NCI-H1930 (cell line): ENCODE results near the gene RFNG.

Source experiments
- DNase-seq, 2 experiments: peaks; one replicate each; lab custom pipeline; 2025; lab: John Stamatoyannopoulos, UW

Gene RFNG

DNA sequence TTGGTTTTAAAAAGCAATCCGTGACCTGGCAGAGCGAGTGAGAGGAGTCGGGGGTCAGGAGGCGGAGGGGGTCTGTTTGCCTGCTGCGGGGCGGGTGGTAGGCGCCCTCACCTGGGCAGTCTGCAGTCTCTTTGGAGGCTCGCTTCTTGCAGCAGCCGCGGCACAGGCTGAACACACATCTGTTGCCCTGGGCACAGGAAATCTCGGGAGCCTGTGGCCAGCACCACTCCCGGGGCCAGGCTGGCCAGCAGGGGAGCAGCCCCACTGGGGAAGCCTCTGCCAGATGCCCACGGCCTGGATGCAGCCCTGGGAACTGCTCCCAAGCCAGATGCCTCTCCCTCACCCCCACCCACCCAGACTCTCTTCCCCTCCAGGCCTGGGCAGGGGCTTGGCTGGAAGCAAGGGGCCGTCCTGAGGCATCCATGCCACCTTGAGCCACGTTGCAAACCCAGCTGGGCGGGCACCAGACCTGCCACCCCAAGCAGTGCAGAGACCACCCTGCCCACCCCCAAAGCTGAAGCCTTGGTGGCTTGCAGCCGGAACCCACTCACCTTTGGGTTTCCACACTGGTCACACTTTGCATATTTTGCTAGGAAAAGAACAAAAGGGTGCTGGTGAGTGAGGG, 6.7 kb upstream of the RFNG start:
- DNase-seq, result no peak

DNA sequence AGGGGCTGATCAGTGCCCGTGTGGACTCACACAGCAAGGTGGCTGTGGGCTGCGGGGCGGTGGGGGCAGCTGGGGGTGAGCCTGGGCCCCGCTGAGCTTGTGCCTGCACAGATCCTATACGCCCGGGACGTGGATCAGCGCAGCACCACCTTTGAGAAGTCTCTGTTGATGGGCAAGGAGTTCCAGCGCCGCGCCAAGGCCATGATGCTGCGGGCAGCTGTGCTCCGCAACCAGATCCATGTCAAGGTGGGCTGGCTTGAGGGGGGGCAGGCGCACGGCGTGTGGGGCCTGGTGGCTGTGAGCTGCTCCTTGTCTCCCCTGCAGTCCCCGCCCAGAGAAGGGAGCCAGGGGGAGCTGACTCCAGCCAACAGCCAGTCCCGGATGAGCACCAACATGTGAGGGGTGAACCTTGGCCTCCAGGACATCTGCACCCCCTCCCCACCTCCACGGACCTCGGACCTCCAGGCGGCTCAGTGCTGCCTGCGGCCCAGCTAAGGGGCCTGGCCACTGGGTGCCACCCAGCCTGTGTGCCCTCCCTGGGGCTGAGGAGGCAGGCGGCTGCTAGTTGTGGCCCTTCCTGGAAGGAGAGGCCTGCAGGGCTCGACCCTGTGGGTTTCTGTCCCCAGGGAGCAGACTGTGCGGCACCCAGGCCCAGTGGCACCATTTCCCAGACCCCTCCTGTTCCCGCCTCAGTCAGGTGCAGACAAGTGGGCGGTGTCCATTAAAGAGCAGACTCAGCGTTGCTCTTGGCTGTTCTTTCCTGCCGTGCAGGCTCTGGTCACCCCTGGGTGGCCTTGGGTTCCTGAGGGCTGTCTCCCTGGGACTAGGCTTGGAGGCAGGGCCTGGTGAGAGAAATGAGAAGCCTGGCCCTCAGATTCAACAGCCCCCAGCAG, 5.4 kb upstream of the RFNG start:
- no peak for DNase-seq

DNA sequence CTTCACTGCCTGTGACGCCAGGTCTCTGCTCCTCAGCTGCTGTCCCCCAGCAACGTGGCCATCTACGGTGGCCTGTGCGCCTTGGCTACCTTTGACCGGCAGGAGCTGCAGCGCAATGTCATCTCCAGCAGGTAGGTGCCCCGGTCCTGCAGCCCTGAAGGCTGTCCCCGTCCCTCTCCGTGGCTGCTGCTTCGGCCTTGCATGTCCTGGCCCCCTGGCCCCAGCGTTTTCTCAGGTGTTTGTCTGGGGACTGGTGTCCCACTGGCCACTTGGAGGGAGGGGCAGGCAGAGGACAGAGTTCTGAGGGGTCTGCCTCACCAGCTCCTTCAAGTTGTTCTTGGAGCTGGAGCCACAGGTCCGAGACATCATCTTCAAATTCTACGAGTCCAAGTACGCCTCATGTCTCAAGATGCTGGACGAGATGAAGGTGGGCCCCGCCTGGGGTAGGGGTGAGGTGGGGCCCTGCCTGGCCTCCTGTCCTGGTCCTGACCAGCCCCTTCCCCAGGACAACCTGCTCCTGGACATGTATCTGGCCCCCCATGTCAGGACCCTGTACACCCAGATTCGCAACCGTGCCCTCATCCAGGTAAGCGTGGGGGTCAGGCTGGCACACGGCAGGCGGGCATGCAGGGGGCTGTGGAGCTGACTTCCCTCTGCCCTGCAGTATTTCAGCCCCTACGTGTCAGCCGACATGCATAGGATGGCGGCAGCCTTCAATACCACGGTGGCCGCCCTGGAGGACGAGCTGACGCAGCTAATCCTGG, 4.5 kb upstream of the RFNG start:
- DNase-seq, result no peak

DNA sequence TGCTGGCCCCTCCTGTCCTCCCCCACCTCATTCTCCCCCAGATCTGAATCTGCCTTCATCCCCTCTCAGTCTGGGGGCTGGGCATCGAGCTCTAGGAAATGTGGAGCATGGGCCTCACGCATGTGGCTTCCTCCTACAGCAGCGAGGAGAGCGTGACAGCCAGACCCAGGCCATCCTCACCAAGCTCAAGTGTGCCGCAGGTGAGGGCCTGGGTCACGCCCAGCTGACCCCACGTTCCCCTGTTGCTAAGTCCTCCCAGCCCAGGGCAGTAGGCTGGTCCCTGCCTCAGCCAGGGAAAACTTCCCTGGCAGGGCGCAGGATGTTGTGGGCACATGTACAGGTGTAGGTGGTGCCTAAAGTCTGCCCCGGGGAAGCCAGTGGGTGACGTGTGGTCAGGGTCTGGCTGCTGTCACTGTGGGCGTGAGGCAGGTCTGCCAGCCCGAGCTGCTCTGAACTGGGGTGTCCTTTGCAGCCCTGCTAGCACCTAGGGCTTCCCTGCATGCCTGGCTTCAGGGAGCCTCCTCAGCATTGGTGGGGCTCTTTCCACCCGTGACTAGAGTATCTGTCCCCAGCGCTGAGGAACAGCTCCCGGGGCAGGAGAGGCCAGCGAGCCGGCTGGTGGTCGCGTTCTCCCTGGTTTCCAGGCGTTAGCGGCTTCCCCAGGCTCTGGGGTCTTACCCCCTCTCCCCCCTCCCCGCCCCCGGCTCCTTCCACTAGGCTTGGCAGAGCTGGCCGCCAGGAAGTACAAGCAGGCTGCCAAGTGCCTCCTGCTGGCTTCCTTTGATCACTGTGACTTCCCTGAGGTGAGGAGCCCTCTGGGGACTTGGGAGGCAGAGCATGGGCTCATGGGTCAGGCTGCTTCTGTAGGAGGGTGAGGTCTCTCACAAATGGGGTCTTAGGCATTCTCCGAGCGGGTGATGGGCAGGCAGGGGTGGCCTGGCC, 3.7 kb upstream of the RFNG start:
- DNase-seq, result no peak

DNA sequence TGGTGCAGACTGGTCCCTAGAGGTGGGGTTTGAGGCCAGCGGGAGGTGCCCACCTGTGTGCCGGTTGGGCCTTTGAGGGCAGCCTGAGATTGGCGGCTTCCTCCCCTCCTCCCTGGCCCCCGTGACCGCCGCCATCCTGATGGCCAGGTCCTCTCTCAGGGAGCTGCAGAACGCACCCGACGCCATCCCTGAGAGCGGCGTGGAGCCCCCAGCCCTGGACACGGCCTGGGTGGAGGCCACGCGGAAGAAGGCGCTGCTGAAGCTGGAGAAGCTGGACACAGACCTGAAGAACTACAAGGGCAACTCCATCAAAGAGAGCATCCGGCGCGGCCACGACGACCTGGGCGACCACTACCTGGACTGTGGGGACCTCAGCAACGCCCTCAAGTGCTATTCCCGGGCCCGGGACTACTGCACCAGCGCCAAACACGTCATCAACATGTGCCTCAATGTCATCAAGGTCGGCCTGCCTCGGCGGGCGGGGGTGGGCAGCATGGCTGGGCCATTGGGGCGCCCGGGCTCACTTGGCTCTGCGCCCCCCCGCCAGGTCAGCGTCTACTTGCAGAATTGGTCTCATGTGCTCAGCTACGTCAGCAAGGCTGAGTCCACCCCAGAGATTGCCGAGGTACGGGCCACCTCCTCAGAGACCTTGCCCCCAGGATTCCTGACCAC, 2.9 kb upstream of the RFNG start:
- DNase-seq, result no peak

DNA sequence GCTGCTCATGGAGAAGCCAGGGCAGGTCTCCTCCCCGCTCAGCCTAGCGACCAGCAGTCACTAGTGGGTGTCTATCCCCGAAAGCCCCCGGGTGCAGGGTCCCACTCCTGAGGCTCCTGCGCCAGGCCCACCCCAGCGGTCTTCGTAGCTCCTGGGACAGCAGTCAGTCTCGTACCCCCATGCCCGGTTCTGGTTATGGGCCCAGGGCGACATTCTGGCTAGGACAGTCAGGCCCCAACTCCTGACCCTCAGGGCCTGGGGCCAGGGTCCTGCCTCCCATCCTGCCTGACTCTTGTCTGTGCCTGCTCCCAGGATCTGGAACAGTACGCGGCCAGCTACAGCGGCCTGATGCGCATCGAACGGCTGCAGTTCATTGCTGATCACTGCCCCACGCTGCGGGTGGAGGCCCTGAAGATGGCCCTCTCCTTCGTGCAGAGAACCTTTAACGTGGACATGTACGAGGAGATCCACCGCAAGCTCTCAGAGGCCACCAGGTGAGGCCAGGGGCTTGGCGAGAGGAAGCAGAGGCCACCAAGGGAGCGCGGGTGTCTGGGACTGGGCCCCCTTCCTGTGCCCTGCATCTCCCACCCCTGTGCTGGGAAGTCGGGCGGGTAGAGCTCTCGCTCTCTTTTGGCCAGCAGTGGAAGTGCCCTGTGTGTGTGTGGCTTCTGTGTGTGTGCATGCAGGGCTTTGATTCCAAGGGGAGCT, 2.1 kb upstream of the RFNG start:
- DNase-seq, result no peak

DNA sequence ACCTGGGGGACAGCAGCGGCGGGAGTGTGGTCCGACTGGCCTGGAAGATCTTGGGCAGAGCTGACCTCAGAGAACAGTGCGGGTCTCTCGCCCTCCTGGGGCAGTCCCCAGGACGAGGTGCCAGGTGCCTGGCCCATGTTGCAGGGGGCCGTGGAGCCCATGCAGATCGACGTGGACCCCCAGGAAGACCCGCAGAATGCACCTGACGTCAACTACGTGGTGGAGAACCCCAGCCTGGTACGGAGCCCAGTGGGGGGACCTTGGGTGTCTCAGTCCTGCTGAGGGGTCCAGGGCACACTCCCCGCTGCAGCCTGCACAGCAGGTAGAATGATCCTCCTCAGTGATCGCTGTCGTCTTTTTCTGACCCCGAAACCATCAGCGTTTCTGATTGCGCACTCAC, 1.5 kb upstream of the RFNG start:
- no peak for DNase-seq

DNA sequence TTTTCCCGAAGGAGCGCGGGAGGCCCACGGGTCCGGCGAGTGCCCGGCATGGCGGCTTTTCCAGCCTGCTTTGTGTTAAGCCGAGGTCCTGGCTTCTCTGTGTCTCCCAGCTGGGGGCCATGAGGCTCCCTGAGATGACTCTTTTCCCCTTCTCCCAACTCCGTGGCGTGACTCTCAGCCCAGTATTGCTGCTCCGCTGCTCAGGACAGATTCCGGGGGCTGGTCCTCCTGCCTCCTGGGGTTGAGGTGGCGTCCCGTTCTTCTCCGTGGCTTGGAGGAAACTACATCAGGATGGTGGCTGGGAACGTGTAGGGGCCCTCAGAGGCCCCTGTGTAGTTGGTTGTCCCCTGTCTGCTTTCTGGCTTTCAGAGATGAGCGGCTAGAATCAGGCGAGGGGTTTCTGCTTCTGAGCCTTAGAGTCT, 1.0 kb upstream of the RFNG start:
- no peak for DNase-seq

DNA sequence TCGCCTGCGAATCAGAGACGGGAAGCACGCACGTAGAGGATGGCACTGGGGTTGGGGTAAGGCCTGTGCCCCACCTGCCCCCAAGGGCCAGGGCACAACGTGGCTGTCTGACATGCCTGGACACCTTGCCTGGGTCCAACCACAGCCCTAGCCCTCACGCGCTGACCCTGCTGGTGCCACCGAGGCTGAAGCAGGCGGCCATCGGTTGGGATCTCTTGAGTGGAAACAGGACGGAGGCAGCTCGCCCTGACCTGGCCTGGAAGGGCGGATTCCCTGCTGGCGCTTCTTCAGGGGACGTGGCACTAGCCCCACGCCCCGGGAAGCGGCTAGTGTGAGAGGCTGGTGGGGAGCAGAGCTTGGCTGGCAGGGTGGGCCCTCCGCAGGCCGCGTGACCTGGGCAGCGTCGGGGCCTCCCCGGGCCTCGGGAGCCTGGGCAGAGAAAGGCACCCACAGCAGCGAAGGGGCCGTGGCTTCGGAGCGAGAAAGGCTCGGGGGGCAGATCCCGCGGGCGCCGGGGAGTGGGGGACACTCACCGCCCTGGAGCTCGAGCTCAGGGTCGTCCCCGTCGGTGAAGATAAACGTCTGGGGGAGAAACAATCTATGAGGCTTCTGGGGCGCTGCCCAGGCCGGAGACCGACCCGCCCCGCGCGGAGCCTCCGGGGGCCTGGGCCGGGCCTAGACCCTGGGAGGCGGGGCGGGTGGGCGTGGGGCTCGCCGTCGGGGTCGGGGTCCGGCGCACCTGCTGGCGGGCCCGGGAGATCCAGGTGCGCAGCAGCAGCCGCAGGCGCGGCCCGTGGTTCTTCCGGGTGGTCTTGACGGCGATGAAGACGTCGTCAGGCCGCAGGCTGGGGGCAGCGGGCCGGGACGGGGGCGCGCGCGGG, 610 bp downstream of the RFNG start:
- no peak for DNase-seq

DNA sequence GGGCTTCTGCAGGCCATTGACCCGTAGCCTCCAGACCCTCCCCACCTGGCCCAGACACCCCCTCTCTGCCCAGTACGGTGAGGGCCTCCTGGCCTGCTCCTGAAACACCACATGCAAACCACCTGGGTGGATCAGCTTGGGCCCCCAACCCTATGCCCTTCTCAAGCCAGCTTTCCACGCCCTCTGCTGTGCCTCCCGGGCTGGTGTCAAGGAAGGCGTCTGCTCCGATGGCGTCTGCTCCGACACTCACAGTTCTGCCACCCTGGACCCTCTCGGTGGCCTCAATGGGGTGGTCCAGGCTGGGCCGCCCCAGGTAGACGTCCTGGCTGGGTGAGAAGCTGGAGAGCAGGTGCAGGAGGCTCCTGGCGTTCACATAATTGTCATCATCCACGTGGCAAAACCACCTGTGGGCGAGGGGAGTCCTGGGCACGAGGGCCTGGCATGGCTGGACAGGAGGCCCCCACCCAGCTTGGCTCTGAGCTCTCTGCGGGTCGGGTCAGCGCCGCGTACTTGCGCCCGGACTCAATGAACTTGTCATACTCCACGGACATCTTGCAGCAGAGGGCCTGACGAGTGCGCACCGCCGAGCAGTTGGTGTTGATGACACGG, 1.4 kb downstream of the RFNG start:
- DNase-seq, result no peak

DNA sequence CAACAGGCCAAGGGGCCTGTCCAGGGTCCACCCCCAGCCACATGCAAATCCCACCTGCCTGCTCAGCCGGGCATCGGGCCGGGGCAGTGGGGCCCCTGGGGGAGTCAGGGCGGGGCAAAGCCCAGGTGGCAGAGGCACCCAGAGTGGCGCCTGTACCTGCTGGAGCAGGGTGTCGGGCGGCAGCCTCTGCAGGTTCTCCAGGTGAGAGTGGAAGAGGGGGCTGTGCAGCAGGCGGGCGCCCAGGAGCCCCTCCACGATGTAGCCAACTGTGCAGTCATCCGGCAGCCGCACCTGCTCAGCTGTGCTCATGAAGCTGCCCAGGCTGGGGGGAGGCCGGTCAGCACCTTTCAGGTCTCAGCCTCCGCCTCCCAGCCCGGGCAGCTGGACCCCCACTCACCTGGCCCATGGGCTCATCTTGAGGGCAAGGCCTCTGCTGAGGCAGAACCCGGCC, 2.1 kb downstream of the RFNG start:
- no peak for DNase-seq

DNA sequence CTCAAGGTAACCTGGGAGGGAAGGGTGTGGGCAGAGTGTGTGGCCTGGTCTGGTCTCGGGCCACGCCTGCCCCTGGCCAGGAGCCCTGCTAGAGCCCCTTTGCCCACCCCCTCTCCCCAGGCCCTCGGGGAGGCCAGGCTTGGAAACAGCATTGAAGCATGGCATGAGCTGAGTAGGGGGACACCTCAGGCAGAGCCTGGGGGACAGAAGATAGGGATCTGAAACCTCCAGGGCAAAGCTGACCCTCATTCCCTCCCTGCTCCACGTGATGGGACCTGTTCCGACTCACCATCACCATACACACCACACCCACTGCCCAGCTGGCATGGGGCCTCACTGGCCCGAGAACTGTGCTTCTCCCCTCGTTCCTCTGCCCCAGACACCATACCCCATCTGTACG, 2.5 kb downstream of the RFNG start:
- DNase-seq, result no peak

DNA sequence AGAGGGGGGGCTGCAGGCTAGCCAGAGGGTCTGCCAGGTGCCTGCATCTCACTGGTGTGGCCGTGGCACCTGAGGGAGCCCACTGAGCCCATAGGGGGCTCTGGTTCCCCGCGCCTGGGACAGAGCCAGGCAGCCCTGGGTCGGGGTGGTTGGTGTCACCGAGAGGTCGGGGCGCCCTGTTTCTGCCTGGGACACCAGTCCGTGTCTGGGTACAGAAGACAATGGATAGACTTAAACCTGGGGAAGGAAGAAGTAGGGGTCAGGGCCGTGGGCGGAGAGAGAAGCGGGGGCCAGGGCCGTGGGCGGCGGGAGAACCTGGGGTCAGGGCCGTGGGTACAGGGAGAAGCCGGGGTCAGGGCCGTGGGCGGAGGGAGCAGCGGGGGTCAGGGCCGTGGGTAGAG, 3.0 kb downstream of the RFNG start:
- DNase-seq, result no peak

DNA sequence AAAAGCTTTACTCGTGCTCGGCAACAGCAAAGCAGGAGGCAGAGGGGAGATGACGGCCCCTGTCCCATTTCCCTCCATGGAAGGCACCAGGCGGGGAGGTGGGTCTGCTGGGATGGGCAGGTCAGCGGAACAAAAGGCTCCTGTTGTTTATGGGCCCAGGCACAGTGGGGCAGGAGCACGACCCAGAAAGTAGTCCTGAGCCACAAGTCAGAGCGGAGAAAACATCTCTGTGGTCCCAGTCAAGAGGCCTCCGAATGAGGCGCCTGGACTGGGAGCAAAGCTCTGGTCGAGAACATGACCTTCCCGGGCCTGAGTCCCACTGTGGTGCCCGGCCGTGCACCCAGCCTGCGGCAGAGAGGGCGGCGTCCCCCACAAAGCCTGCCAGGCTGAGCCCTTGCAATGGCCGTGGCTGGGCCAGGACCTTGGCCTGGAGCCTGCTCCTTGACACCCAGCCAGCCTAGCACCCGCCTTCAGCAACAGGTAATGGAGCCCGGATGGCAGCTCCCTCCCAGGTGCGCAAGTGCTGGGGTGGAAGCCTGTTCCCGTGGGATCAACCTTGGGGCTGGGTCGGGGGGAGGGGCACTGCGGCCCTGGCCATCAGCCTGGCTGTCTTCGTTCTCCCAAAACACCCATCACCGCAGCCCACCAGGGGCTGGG, 3.6 kb downstream of the RFNG start:
- DNase-seq, result no peak

DNA sequence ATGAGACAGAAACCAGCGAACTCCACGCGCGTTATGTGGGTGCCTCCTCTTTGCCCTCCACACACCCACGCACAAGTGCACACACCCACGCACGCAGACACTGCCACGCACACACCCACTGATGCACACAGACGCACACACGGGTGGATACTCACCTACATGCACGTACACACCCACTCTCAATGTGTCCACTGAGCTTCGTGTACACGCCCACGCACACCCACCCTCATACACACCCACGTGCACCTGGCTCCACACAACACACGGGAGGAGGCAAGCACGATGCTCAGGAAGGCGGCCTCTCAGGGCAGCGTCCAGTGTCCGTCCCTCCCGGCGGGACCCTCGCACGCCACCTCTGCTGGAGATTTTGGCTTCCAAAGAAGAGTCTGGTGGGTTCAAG, 4.2 kb downstream of the RFNG start:
- DNase-seq, result no peak

DNA sequence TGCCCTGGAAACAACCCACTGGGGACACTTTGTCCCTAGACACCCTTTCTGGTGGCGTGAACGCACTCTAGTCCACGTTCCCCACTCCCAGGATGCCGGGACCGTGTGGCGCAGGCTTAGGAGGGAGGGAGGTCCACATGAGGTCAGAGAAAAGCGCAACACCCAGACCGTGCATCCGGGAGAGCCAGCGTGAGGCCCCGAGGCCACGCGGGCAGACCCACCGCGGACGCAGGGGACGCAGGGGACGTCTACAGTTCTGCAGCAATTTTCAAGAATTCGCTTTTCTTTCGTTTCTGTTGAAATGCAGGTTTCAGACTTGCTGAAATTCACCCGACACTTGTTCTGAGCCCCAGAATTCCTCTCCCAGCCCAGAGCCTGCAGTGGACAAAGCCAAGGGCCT, 4.7 kb downstream of the RFNG start:
- DNase-seq, result no peak

DNA sequence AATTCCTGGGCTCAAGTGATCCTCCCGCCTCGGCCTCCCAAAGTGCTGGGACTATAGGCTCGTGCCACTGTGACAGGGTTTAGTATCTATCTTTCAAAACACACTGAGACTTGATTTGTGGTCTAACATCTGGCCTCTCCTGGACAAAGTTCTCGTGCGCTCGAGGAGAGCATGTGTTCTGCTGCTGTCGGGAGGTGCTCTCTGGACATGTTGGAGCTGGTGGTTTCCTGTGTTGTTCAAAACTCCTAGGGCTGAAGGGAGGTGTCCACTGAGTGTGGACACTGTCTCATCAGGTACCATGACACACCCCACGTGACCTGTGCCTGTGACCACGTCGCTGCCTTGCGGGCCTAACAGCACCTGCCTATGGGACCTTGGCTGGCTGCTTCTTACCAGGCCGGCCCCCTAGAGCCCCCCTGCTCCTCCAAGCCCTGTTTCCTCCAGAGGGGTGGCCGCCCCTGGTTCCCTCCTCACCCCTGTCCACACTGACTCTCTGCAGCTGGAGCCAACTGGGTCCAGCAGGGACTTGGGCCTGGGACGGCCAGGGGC, 5.6 kb downstream of the RFNG start:
- no peak for DNase-seq

DNA sequence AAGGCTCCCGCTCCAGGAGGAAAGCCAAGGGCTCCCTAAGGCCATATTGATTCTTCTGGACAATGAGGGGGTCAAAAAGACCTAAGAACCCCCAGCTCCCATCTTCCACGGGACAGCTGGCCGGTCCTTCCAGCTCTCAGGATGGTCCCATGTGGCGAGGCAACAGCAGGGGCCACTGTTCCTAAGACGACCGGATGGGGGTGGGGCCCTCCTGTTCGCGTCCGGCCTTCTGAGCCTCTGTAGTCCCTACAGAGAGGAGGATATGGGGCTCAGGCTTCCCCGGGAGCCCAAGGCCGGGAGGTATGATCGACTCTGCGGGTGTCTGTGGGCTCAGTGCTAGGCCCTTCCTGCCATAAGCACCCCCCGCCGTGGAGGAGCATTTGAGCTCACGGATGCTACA, 8.1 kb downstream of the RFNG start:
- no peak for DNase-seq
